ENCODE data around the gene IBTK.
A peak's percentile ranks its signal among the peaks of the same experiment; 100 is the strongest.

Gene IBTK

DNA sequence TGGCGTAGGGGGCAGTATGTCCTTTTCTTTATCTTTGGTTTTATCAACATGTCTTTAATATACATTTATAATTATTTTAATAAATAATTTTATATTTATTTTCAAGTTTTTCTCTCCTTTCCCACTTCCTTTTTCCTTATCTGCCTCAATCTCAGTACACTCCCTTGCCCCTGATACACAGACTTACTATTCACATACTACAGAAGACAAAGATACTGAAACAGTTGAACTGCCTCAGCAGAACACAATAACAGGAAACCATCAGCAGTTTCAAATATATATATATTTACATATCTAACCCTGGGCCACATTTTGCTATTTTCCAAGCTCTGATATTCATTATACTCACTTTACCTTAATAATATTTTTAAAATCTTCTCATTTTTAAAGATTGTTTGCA lies 19.8 kb downstream of the IBTK start:
- no peak overlapping the region for H3K27ac ChIP-seq

DNA sequence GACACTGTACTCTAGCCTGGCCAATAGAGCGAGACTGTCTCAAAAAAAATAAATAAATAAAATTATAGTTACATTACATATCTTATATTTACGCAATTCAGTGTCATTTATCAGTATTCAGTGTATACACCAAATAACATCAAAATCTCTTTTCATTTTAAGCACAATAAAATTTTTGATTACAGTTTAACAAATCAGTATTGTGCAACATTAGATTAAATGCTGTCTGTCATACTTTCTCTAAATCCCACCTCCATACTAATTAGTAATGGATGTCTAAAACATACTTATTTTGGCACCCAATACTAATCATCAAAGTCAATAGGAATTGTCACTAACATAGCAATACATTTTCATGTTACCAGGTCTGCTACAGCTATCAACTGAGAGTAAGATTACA lies 27.4 kb downstream of the IBTK start:
- H4K20me1 ChIP-seq (ENCODE audit: insufficient read depth) = no peaks in the 10 kb centered on the region
- no peaks in the 10 kb centered on the region for H3K79me2 ChIP-seq (ENCODE audit: insufficient read depth, low read depth)
- no peaks in the 10 kb centered on the region for H3K27me3 ChIP-seq (ENCODE audit: insufficient read depth, low read depth)
- TF ChIP-seq, protein P1, sequence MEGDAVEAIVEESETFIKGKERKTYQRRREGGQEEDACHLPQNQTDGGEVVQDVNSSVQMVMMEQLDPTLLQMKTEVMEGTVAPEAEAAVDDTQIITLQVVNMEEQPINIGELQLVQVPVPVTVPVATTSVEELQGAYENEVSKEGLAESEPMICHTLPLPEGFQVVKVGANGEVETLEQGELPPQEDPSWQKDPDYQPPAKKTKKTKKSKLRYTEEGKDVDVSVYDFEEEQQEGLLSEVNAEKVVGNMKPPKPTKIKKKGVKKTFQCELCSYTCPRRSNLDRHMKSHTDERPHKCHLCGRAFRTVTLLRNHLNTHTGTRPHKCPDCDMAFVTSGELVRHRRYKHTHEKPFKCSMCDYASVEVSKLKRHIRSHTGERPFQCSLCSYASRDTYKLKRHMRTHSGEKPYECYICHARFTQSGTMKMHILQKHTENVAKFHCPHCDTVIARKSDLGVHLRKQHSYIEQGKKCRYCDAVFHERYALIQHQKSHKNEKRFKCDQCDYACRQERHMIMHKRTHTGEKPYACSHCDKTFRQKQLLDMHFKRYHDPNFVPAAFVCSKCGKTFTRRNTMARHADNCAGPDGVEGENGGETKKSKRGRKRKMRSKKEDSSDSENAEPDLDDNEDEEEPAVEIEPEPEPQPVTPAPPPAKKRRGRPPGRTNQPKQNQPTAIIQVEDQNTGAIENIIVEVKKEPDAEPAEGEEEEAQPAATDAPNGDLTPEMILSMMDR (conservative IDR thresholded peaks at IDR 0.05; ENCODE audit: low read depth, low read length) = no peak
- no peak overlapping the region for H3K4me3 ChIP-seq (IDR thresholded peaks at IDR 0.05; ENCODE audit: insufficient read depth, low read depth, low read length)
- H3K4me1 ChIP-seq (ENCODE audit: low read depth, poor library complexity, severe bottlenecking) = no peaks in the 10 kb centered on the region
- no peak overlapping the region for H3K27ac ChIP-seq
- no peak overlapping the region for H3K9ac ChIP-seq
- H3K4me2 ChIP-seq = no peak overlapping the region
- no peak overlapping the region for H2AFZ ChIP-seq (ENCODE audit: low read depth)
- H3K36me3 ChIP-seq (ENCODE audit: insufficient read depth) = no peaks in the 10 kb centered on the region

More for the DNA sequence above, 19.8 kb downstream of the IBTK start:
- Histone ChIP-seq H3K36me3 (ENCODE audit: insufficient read depth) (no peaks in the 10 kb centered on the region), H3K4me3 (IDR thresholded peaks at IDR 0.05; ENCODE audit: insufficient read depth, low read depth, low read length) (no peak overlapping the region), H3K4me2 (peak overlapping the region; percentile 54), H2AFZ (ENCODE audit: low read depth) (no peak overlapping the region), H4K20me1 (ENCODE audit: insufficient read depth) (no peaks in the 10 kb centered on the region), H3K4me1 (ENCODE audit: low read depth, poor library complexity, severe bottlenecking) (peaks cover 19% of the 10 kb centered on the region), H3K27me3 (ENCODE audit: insufficient read depth, low read depth) (no peaks in the 10 kb centered on the region), H3K79me2 (ENCODE audit: insufficient read depth, low read depth) (no peaks in the 10 kb centered on the region), H3K9ac (no peak overlapping the region)
- TF ChIP-seq, protein P1 (conservative IDR thresholded peaks at IDR 0.05; ENCODE audit: low read depth, low read length) = no peak

DNA sequence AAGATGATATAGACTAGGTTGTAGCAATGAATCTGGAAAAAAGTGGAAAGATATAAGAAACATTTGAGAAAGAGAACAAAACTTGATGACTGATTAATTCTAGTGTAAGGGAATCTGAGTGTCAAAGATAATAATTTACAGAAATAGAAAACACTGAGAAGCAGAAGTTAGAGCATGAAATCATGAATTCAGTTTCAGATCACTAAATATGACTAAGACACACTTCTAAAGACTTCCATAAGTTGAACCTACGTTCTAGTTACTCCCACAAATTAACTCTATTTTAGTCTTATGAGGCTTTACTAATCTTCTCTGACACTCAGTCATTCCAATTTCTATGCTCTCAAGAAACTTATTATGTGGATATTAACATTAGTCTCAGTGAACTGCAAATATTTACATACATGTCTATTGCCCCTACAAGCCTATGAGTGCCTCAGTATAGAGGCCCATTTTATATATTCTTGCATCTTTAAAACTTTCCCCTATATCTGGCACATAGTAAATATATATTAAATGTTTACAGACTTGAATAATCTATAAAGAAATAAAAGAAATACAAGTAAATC lies 30.4 kb downstream of the IBTK start:
- H3K9ac ChIP-seq = no peak overlapping the region
- H3K27ac ChIP-seq = no peak overlapping the region
- no peak overlapping the region for H3K4me2 ChIP-seq
- TF ChIP-seq, protein P1 (conservative IDR thresholded peaks at IDR 0.05; ENCODE audit: low read depth, low read length) = no peak
- no peaks in the 10 kb centered on the region for H3K36me3 ChIP-seq (ENCODE audit: insufficient read depth)
- no peak overlapping the region for H2AFZ ChIP-seq (ENCODE audit: low read depth)
- H3K4me3 ChIP-seq (IDR thresholded peaks at IDR 0.05; ENCODE audit: insufficient read depth, low read depth, low read length) = no peak overlapping the region
- no peaks in the 10 kb centered on the region for H4K20me1 ChIP-seq (ENCODE audit: insufficient read depth)
- H3K79me2 ChIP-seq (ENCODE audit: insufficient read depth, low read depth) = no peaks in the 10 kb centered on the region
- H3K4me1 ChIP-seq (ENCODE audit: low read depth, poor library complexity, severe bottlenecking) = no peaks in the 10 kb centered on the region
- H3K27me3 ChIP-seq (ENCODE audit: insufficient read depth, low read depth) = no peaks in the 10 kb centered on the region

DNA sequence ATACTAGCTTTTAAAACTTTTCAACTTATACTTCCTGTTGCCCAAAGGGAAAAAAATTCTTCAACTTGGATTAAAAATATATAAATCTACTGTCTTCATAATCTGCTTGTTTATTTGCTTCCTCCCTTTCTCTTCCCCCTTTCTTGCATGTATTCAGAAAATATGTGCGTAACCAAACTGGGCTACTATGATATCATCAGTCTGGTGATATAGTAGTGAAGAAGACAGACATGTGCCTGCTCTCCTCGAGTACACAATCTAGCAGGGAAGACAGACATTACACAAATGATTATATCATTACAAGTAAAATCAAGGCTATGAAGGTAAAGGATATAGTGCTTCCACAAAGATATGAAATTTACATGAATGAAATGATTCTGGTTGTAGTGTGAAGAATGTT lies 31.0 kb downstream of the IBTK start:
- Histone ChIP-seq H3K4me3 (IDR thresholded peaks at IDR 0.05; ENCODE audit: insufficient read depth, low read depth, low read length) (no peak overlapping the region), H3K36me3 (ENCODE audit: insufficient read depth) (no peaks in the 10 kb centered on the region), H3K79me2 (ENCODE audit: insufficient read depth, low read depth) (no peaks in the 10 kb centered on the region), H3K27me3 (ENCODE audit: insufficient read depth, low read depth) (no peaks in the 10 kb centered on the region), H4K20me1 (ENCODE audit: insufficient read depth) (no peaks in the 10 kb centered on the region), H3K27ac (no peak overlapping the region), H3K4me1 (ENCODE audit: low read depth, poor library complexity, severe bottlenecking) (no peaks in the 10 kb centered on the region), H3K9ac (no peak overlapping the region), H3K4me2 (no peak overlapping the region), H2AFZ (ENCODE audit: low read depth) (no peak overlapping the region)
- TF ChIP-seq, protein P1 (conservative IDR thresholded peaks at IDR 0.05; ENCODE audit: low read depth, low read length) = no peak

Data from KMS-11 (cell line).